Thoracic aorta (tissue), 2 donors: ENCODE measurements around the gene NREP. TPM values are rescaled to one million over a fixed set of nuclear protein-coding genes. Genes with fewer than 3 reads are reported as not detected.
"Not testable (repeated sequence)": the region's sequence is repeated elsewhere in the genome, so short reads cannot be mapped to it uniquely, and the experiment has no call there.

Source experiments
- ATAC-seq: fragments of 150-250 bp; one replicate; pipeline ENCODE4 v1.8.0; 2017; ENCODE audit warnings: low read depth; ENCODE audit not compliant: insufficient number of reproducible peaks, low FRiP score
- DNase-seq: peaks from one replicate; pipeline ENCODE4 v3.0.0-alpha.2; 2020; ENCODE audit warnings: low spot score
- H3K27ac ChIP-seq, 2 donors: fragments of 200-600 bp; sonication (generic); 1 replicate in 1 of 2; 2 replicates in 1 of 2; pipeline ENCODE4 v1.5.1; 2016; ENCODE audit warnings: mild to moderate bottlenecking in 2 of 2, moderate library complexity in 2 of 2
- H3K27me3 ChIP-seq: fragments of 200-600 bp; sonication (generic); replicated peaks from 2 replicates; pipeline ENCODE4 v1.6.0; 2016; ENCODE audit warnings: mild to moderate bottlenecking; ENCODE audit not compliant: insufficient read depth
- H3K36me3 ChIP-seq: fragments of 200-600 bp; sonication (generic); one replicate; pipeline ENCODE4 v1.5.1; 2016
- H3K4me1 ChIP-seq, 2 donors: fragments of 200-600 bp; sonication (generic); 1 replicate in 1 of 2; 2 replicates in 1 of 2; pipeline versions ENCODE4 v1.5.1 to v1.6.0; 2016; ENCODE audit warnings: low read depth in 2 of 2, mild to moderate bottlenecking in 1 of 2; ENCODE audit not compliant: control insufficient read depth in 1 of 2
- H3K4me3 ChIP-seq: fragments of 200-600 bp; sonication (generic); 2 replicates; pipeline ENCODE4 v1.5.1; 2016; ENCODE audit warnings: mild to moderate bottlenecking
- H3K9me3 ChIP-seq: fragments of 200-600 bp; sonication (generic); 2 replicates; pipeline ENCODE4 v1.5.1; 2016
- CTCF ChIP-seq: fragments of 200-600 bp; sonication (generic); IDR thresholded peaks from one replicate; pipeline ENCODE4 v1.5.1; 2019; ENCODE audit warnings: antibody characterized with exemption
- total RNA-seq, 2 donors: library from RNA; depleted of rRNA; stranded (reverse); fragments of >200 nt; gene quantifications; one replicate each; pipeline versions ENCODE4 v1.1.0 to v1.2.3, GENCODE V29; 2016

NREP gene
- total RNA-seq, 2 donors from 2014 or later, result 15.3 to 18.0 TPM

DNA sequence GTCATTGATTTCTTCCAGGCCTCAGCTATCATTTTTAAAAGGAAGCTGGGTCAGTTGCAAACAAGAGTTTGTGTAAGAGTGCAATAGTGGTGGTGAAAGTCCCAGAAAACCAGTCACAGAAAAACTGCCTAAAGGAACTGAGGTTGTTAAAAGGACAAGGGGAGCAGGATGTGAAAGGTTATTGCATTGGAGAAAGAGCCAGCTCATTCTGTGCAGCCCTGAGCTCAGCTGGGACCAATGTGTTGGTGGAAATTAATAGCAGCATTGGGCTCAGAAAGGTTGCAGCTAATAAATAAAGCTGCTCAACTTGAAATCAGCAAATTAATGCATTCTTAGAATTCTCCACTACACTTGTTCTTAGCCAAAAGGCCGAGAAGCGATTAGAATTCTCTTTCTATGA, 34.9 kb downstream of the NREP start:
- ATAC-seq (no peak), DNase-seq (no peak)
- H3K9me3 ChIP-seq, result no peaks in the 10 kb centered on the region
- TF ChIP-seq CTCF, result no peak
- no peaks in the 10 kb centered on the region for H3K27me3 ChIP-seq
- no peaks in the 10 kb centered on the region for H3K36me3 ChIP-seq
- no peak overlapping the region for H3K4me3 ChIP-seq
- no peaks in the 10 kb centered on the region for H3K4me1 ChIP-seq
- H3K27ac ChIP-seq, result no peak overlapping the region

GRCh38 chr5:111720333-111720890, 36.6 kb downstream of the NREP start:
- DNase-seq, result no peak
- H3K9me3 ChIP-seq, result no peaks in the 10 kb centered on the region
- H3K27me3 ChIP-seq, result no peaks in the 10 kb centered on the region

DNA sequence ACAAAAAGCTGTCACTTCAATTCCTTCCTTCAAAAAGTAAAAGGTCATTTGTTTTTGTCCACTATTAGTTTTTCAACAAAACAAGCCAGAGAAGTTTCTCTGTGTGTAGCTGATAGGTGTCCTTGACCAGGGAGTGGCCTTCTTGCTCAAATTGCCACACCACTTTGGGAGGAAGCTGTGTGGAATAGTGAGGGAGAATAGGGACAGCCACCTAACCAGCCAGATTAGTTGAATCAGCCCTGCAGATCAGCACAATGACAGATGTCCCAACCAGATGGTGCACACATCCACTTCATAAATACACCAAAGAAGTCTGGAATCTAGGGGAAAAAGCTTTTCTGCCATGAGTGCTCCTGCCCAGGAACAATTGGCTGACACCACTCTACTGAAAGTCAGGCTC, 37.2 kb downstream of the NREP start:
- no peaks in the 10 kb centered on the region for H3K4me1 ChIP-seq
- no peaks in the 10 kb centered on the region for H3K27me3 ChIP-seq
- no peaks in the 10 kb centered on the region for H3K36me3 ChIP-seq
- no peak overlapping the region for H3K4me3 ChIP-seq
- ATAC-seq, result no peak
- H3K27ac ChIP-seq, result no peak overlapping the region
- DNase-seq, result no peak
- TF ChIP-seq CTCF, result no peak
- H3K9me3 ChIP-seq, result no peaks in the 10 kb centered on the region

More at GRCh38 chr5:111720333-111720890, 36.6 kb downstream of the NREP start:
- H3K27ac ChIP-seq, result no peak overlapping the region
- H3K4me3 ChIP-seq, result no peak overlapping the region
- TF ChIP-seq CTCF, result no peak
- H3K4me1 ChIP-seq, result no peaks in the 10 kb centered on the region
- no peaks in the 10 kb centered on the region for H3K36me3 ChIP-seq
- no peak for ATAC-seq

- H3K4me3 ChIP-seq, H3K36me3 ChIP-seq, DNase-seq, H3K9me3 ChIP-seq, H3K27me3 ChIP-seq, ATAC-seq, H3K4me1 ChIP-seq, H3K27ac ChIP-seq: not testable (repeated sequence)
Measured at GRCh38 chr5:111716789-111717188, 40.2 kb downstream of the NREP start.

GRCh38 chr5:111707630-111708164, 49.3 kb downstream of the NREP start:
- Histone ChIP-seq H3K4me3 (no peak overlapping the region), H3K4me1 (no peaks in the 10 kb centered on the region), H3K27ac (no peak overlapping the region), H3K36me3 (no peaks in the 10 kb centered on the region), H3K9me3 (peaks cover 6% of the 10 kb centered on the region), H3K27me3 (no peaks in the 10 kb centered on the region)
- DNase-seq (no peak), ATAC-seq (no peak)
- no peak for TF ChIP-seq CTCF

DNA sequence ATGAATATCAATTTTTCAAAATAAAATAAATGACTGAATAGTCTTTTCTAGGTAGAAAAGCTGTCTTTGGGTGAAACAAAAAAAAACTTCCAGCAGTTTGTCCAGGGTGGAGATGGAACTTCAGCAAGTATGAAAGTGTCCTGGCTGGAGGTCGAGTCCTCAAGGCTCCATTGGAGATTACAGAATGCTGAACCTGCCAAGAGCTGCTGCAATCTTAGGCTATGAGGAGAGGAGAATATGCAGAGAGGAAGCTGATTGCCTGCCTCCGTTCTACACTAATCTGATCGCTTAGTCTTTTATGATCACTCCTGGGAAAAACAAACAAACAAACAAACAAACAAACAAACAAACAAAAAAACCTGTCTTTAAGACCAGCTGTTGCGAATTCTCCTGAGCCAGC, 50.6 kb downstream of the NREP start:
- no peak for TF ChIP-seq CTCF
- DNase-seq, result no peak
- H3K36me3 ChIP-seq, result no peaks in the 10 kb centered on the region
- H3K27ac ChIP-seq, result no peak overlapping the region
- H3K27me3 ChIP-seq, result no peaks in the 10 kb centered on the region
- no peak overlapping the region for H3K4me3 ChIP-seq
- no peaks in the 10 kb centered on the region for H3K4me1 ChIP-seq
- no peaks in the 10 kb centered on the region for H3K9me3 ChIP-seq
- no peak for ATAC-seq
